Mesenchymal stem cell (in vitro differentiated cells and primary cell): Measurements from ENCODE around the gene RAP1GAP2.
A peak's percentile ranks its signal among the peaks of the same experiment; 100 is the strongest.

Source experiments
- DNase-seq: peaks from one replicate; pipeline ENCODE4 v3.0.0-alpha.2; 2013
- H2AFZ ChIP-seq: one replicate; pipeline ENCODE4 v1.6.1; 2013; ENCODE audit warnings: low read depth, mild to moderate bottlenecking, control low read depth, inconsistent platforms, low read length, moderate library complexity
- H2AK5ac ChIP-seq: 2 replicates; pipeline ENCODE4 v1.6.1; 2013; ENCODE audit warnings: low read length, moderate library complexity, mild to moderate bottlenecking, inconsistent platforms; ENCODE audit not compliant: severe bottlenecking
- H2BK120ac ChIP-seq: one replicate; pipeline ENCODE4 v1.6.1; 2013; ENCODE audit warnings: low read depth, mild to moderate bottlenecking, inconsistent platforms, low read length, moderate library complexity
- H2BK12ac ChIP-seq, 2 experiments: one replicate each; pipeline ENCODE4 v1.6.1; 2013; ENCODE audit warnings: inconsistent platforms in 2 of 2, low read length in 2 of 2, mild to moderate bottlenecking in 2 of 2, moderate library complexity in 2 of 2, control low read depth in 1 of 2
- H2BK15ac ChIP-seq: one replicate; pipeline ENCODE4 v1.6.1; 2013; ENCODE audit warnings: mild to moderate bottlenecking, low read depth, inconsistent platforms; ENCODE audit not compliant: poor library complexity, severe bottlenecking
- H2BK5ac ChIP-seq: 2 replicates; pipeline ENCODE4 v1.6.1; 2013; ENCODE audit warnings: low read depth, mild to moderate bottlenecking, low read length, control low read depth, inconsistent platforms; ENCODE audit not compliant: poor library complexity, severe bottlenecking
- H3K14ac ChIP-seq, 2 experiments: one replicate each; pipeline ENCODE4 v1.6.1; 2013; ENCODE audit warnings: inconsistent platforms in 2 of 2, low read length in 2 of 2, control low read depth in 1 of 2, mild to moderate bottlenecking in 1 of 2, moderate library complexity in 1 of 2
- H3K18ac ChIP-seq, 2 experiments: one replicate each; pipeline ENCODE4 v1.6.1; 2013; ENCODE audit warnings: inconsistent platforms in 2 of 2, low read length in 2 of 2, control low read depth in 1 of 2, low read depth in 1 of 2, mild to moderate bottlenecking in 1 of 2
- H3K23ac ChIP-seq, 2 experiments: one replicate each; pipeline ENCODE4 v1.6.1; 2013; ENCODE audit warnings: inconsistent platforms in 2 of 2, low read length in 2 of 2, mild to moderate bottlenecking in 2 of 2, moderate library complexity in 2 of 2, control low read depth in 1 of 2
- H3K27ac ChIP-seq: 2 replicates; pipeline ENCODE4 v1.5.1; 2013; ENCODE audit warnings: mild to moderate bottlenecking, moderate library complexity, low read length, control low read depth, inconsistent platforms; ENCODE audit not compliant: poor library complexity, severe bottlenecking
- H3K27me3 ChIP-seq, 2 experiments: 2 replicates each; pipeline versions ENCODE4 v1.6.1 to v1.7.0; 2013; ENCODE audit warnings: low read length in 2 of 2, mild to moderate bottlenecking in 2 of 2, moderate library complexity in 2 of 2, control low read depth in 1 of 2, inconsistent platforms in 1 of 2; ENCODE audit not compliant: control insufficient read depth in 1 of 2, insufficient read depth in 1 of 2
- H3K36me3 ChIP-seq, 2 experiments: 2 replicates each; pipeline versions ENCODE4 v1.6.1 to v1.7.0; 2013; ENCODE audit warnings: low read length in 2 of 2, control low read depth in 1 of 2, inconsistent platforms in 1 of 2, low read depth in 1 of 2, mild to moderate bottlenecking in 1 of 2; ENCODE audit not compliant: insufficient read depth in 2 of 2, control insufficient read depth in 1 of 2
- H3K4ac ChIP-seq, 2 experiments: one replicate each; pipeline ENCODE4 v1.6.1; 2013; ENCODE audit warnings: inconsistent platforms in 2 of 2, low read length in 2 of 2, mild to moderate bottlenecking in 2 of 2, moderate library complexity in 2 of 2, control low read depth in 1 of 2, low read depth in 1 of 2
- H3K4me1 ChIP-seq: 2 replicates; pipeline ENCODE4 v1.6.1; 2013; ENCODE audit warnings: low read depth, low read length, control low read depth; ENCODE audit not compliant: control insufficient read depth, insufficient read depth
- H3K4me2 ChIP-seq: 2 replicates; pipeline ENCODE4 v1.6.1; 2013; ENCODE audit warnings: low read length, mild to moderate bottlenecking, inconsistent platforms; ENCODE audit not compliant: poor library complexity, severe bottlenecking
- H3K4me3 ChIP-seq, 2 experiments: 2 replicates each; pipeline versions ENCODE4 v1.5.1 to v1.7.0; 2013; ENCODE audit warnings: low read length in 2 of 2, mild to moderate bottlenecking in 2 of 2, control low read depth in 1 of 2, low read depth in 1 of 2; ENCODE audit not compliant: insufficient read depth in 1 of 2
- H3K79me1 ChIP-seq: replicated peaks from 2 replicates; pipeline ENCODE4 v1.6.1; 2013; ENCODE audit warnings: mild to moderate bottlenecking, control low read depth, low read length, inconsistent platforms; ENCODE audit not compliant: poor library complexity, severe bottlenecking
- H3K9ac ChIP-seq: 2 replicates; pipeline ENCODE4 v1.7.0; 2013; ENCODE audit warnings: mild to moderate bottlenecking, low read length, moderate library complexity
- H3K9me3 ChIP-seq: 2 replicates; pipeline ENCODE4 v1.7.0; 2013; ENCODE audit warnings: mild to moderate bottlenecking, low read length; ENCODE audit not compliant: control insufficient read depth
- H4K8ac ChIP-seq: one replicate; pipeline ENCODE4 v1.6.1; 2013; ENCODE audit warnings: inconsistent platforms, mild to moderate bottlenecking, low read length, moderate library complexity
- H4K91ac ChIP-seq: one replicate; pipeline ENCODE4 v1.6.1; 2013; ENCODE audit warnings: mild to moderate bottlenecking, low read length, inconsistent platforms
- WGBS: methylation state at CpG from one replicate; pipeline ENCODE4 v1.1.7; 2013; ENCODE audit warnings: mixed read lengths; 5-methylcytosine and 5-hydroxymethylcytosine counted together

RAP1GAP2 gene

DNA sequence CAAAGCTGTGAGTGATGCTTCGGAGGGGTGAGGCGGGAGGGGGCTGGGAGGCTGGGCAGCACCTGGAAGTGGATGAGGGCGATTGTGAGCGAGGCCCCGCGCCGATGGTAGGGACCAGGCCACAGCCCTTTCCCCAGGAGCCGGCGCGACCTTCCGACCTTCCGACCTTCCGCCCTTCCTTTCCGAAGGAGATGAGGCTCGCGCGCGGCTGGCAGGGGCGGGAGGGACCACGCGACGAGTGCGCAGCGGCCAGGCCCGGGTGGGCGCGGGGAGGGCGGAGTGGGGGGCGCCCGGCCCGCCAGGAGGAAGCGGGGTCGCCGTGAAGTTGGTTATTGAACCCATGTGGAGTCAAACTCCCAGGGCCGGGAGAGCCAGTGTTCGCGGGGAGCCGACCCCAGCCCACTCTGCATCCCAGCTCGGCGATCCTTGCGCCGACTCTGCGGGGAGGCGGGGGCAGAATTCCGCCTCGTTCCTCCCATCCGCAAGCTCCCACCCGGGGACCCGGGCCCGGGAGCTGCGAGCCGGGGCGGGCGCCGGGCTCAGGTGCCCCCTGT, 56.6 kb downstream of the RAP1GAP2 start:
- Histone ChIP-seq H2BK12ac (no peak overlapping the region), H2BK5ac (no peak overlapping the region), H2BK15ac (no peak overlapping the region), H3K27ac (no peak overlapping the region), H4K8ac (no peak overlapping the region), H3K4me2 (peak overlapping the region; percentile 94), H3K27me3 (peaks cover 0 to 52% of the 10 kb centered on the region in 2 experiments), H3K9ac (peak overlapping the region; percentile 54), H3K4ac (no peak overlapping the region), H3K79me1 (peaks cover 14% of the 10 kb centered on the region), H3K4me3 (peak overlapping the region; percentile 63 to 66), H2AFZ (peak overlapping the region; percentile 42), H3K23ac (no peak overlapping the region), H4K91ac (no peak overlapping the region), H3K9me3 (no peaks in the 10 kb centered on the region), H3K4me1 (peaks cover 28% of the 10 kb centered on the region), H3K18ac (no peak overlapping the region), H3K36me3 (no peaks in the 10 kb centered on the region), H2BK120ac (no peak overlapping the region), H2AK5ac (no peak overlapping the region), H3K14ac (no peak overlapping the region)
- WGBS: 2% methylated on average over 36 of the region's 55 CpGs
- DNase-seq: no peak

GRCh38 chr17:2853283-2854142, 57.3 kb downstream of the RAP1GAP2 start:
- peak overlapping the region; percentile 57 for H3K9ac ChIP-seq
- H3K36me3 ChIP-seq: no peaks in the 10 kb centered on the region
- H3K27ac ChIP-seq: no peak overlapping the region
- peak overlapping the region; percentile 42 for H2AFZ ChIP-seq
- H3K4me1 ChIP-seq: peaks cover 25% of the 10 kb centered on the region
- H2BK15ac ChIP-seq: no peak overlapping the region
- no peak overlapping the region for H2BK120ac ChIP-seq
- no peaks in the 10 kb centered on the region for H3K9me3 ChIP-seq
- H3K4me3 ChIP-seq: peak overlapping the region; percentile 63 to 81
- H2BK5ac ChIP-seq: no peak overlapping the region
- H3K18ac ChIP-seq: no peak overlapping the region
- peaks cover 0 to 50% of the 10 kb centered on the region in 2 experiments for H3K27me3 ChIP-seq
- 1% methylated on average over 46 of the region's 119 CpGs for WGBS
- H4K8ac ChIP-seq: no peak overlapping the region
- peaks cover 16% of the 10 kb centered on the region for H3K79me1 ChIP-seq
- no peak overlapping the region for H3K14ac ChIP-seq
- peak; percentile 28 for DNase-seq
- no peak overlapping the region for H2AK5ac ChIP-seq
- no peak overlapping the region for H3K23ac ChIP-seq
- no peak overlapping the region for H4K91ac ChIP-seq
- peak overlapping the region; percentile 94 for H3K4me2 ChIP-seq
- no peak overlapping the region for H2BK12ac ChIP-seq
- no peak overlapping the region for H3K4ac ChIP-seq

DNA sequence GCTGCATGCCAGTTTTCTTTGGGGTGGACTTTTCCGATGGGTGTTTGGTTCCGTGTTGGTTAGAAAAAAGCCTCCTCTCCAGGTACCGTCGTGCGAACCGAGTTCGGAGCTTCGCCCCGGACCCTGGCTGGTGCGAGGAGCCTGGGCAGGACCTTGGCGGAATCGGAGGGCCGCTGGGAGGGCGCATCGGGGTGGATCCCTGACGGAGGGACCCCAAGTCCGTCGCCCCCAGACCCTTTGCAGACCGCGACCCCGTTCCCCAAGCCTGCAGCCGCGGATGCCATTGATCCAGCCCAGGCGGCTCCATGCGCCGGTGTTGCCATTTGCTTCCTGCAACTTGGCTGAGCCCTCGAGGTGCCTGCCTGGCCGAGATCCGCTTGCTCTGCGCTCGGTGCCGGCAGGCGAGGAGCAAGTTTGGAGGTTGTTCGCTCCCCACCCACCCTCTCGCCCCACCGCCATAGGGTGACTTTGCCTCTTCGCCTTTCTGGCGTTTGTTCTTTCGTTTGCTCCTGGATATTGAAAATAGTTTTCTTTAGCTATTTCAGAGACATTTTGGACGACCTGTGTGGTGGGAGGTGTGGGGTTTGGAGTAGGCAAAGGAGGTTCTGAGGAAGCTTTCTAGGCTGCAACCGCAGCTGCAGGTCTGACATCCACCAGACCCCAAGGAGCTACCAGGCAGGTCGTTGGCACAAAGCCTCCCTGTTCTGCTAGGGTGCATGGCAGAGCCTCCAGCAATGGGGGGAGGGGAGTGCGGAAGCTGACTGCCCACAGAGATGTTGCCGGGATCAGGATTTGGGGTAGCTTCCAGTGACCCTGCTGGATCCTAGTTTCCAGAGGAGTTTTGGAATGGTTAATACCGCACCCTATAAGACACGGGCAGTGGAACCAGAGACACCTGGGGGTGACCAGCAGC, 58.2 kb downstream of the RAP1GAP2 start:
- H3K23ac ChIP-seq: peak overlapping the region in 1 of 2 experiments; percentile 34
- H3K9ac ChIP-seq: peak overlapping the region; percentile 57
- no peak overlapping the region for H2BK15ac ChIP-seq
- H3K4me1 ChIP-seq: peaks cover 18% of the 10 kb centered on the region
- H3K79me1 ChIP-seq: peaks cover 16% of the 10 kb centered on the region
- no peak overlapping the region for H4K91ac ChIP-seq
- no peak overlapping the region for H2BK120ac ChIP-seq
- DNase-seq: peak; percentile 6
- H3K4me2 ChIP-seq: peak overlapping the region; percentile 94
- H3K27ac ChIP-seq: no peak overlapping the region
- H3K9me3 ChIP-seq: no peaks in the 10 kb centered on the region
- no peak overlapping the region for H2AFZ ChIP-seq
- no peak overlapping the region for H4K8ac ChIP-seq
- no peaks in the 10 kb centered on the region for H3K36me3 ChIP-seq
- H3K4me3 ChIP-seq: peak overlapping the region; percentile 63 to 81
- H3K4ac ChIP-seq: no peak overlapping the region
- no peak overlapping the region for H3K14ac ChIP-seq
- H3K18ac ChIP-seq: no peak overlapping the region
- peaks cover 0 to 50% of the 10 kb centered on the region in 2 experiments for H3K27me3 ChIP-seq
- no peak overlapping the region for H2BK5ac ChIP-seq
- H2BK12ac ChIP-seq: no peak overlapping the region
- 1% methylated on average over 46 of the region's 46 CpGs for WGBS
- H2AK5ac ChIP-seq: peak overlapping the region; percentile 27
